PC-3 (cell line): ENCODE results near the gene PKP2. TPM values are rescaled to one million over a fixed set of nuclear protein-coding genes. Genes with fewer than 3 reads are reported as not detected.

Source experiments
- ATAC-seq: fragments of 200-7000 bp; cut with Tn5 transposase; 2 replicates; pipeline ENCODE4 v1.9.1; 2020; ENCODE audit warnings: mild to moderate bottlenecking, moderate library complexity
- BruUV-seq: library from RNA; stranded (reverse); fragments of 400-500 nt; replicated peaks from 2 replicates; lab custom pipeline; 2021; lab: Mats Ljungman, UMichigan
- CTCF ChIA-PET: fragments of 300-600 bp; sonication (Branson Sonifier 250); formaldehyde crosslinking; loops from one replicate; lab custom pipeline; 2022; ENCODE audit warnings: antibody characterized with exemption; lab: Charles Lee
- POLR2A ChIA-PET: fragments of 300-600 bp; sonication (Branson Sonifier 250); formaldehyde crosslinking; loops from one replicate; lab custom pipeline; 2022; ENCODE audit warnings: antibody characterized with exemption; ENCODE audit not compliant: unreplicated experiment; lab: Charles Lee
- DNase-seq: peaks from one replicate; pipeline ENCODE4 v3.0.0-alpha.2; 2015
- H2AFZ ChIP-seq: fragments of 300-600 bp; sonication (generic); 2 replicates; pipeline ENCODE4 v1.6.0; 2016; ENCODE audit warnings: antibody characterized with exemption, low read length
- H3F3A ChIP-seq: fragments of 300-600 bp; sonication (generic); one replicate; pipeline ENCODE4 v1.6.0; 2017; ENCODE audit warnings: antibody characterized with exemption, low read length, control low read depth, mild to moderate bottlenecking; ENCODE audit not compliant: unreplicated experiment
- H3K27ac ChIP-seq: fragments of 300-600 bp; sonication (generic); 2 replicates; pipeline ENCODE4 v1.5.1; 2016; ENCODE audit warnings: mild to moderate bottlenecking, low read length
- H3K27me3 ChIP-seq: fragments of 300-600 bp; sonication (generic); 2 replicates; pipeline ENCODE4 v1.6.1; 2016; ENCODE audit warnings: low read length, mixed read lengths
- H3K36me3 ChIP-seq: fragments of 300-600 bp; sonication (generic); 2 replicates; pipeline ENCODE4 v1.6.1; 2016; ENCODE audit warnings: low read depth, mixed run types, low read length, mixed read lengths
- H3K4me1 ChIP-seq: fragments of 300-600 bp; sonication (generic); 2 replicates; pipeline ENCODE4 v1.5.1; 2016; ENCODE audit warnings: low read length; ENCODE audit not compliant: insufficient read depth
- H3K4me2 ChIP-seq: fragments of 300-600 bp; sonication (generic); 2 replicates; pipeline ENCODE4 v1.6.0; 2016; ENCODE audit warnings: low read length
- H3K4me3 ChIP-seq: fragments of 300-600 bp; sonication (generic); 2 replicates; pipeline ENCODE4 v1.5.1; 2016; ENCODE audit warnings: mild to moderate bottlenecking, low read length, mixed read lengths
- H3K79me2 ChIP-seq: fragments of 300-600 bp; sonication (generic); 2 replicates; pipeline ENCODE4 v1.6.1; 2017; ENCODE audit warnings: low read length, mixed read lengths
- H3K9ac ChIP-seq: fragments of 300-600 bp; sonication (generic); 2 replicates; pipeline ENCODE4 v1.6.0; 2016; ENCODE audit warnings: mild to moderate bottlenecking, low read length
- H3K9me2 ChIP-seq: fragments of 300-600 bp; sonication (generic); replicated peaks from 2 replicates; pipeline ENCODE4 v1.6.1; 2016; ENCODE audit warnings: mixed run types, low read length, mixed read lengths
- H3K9me3 ChIP-seq: fragments of 300-600 bp; sonication (generic); 2 replicates; pipeline ENCODE4 v1.6.1; 2016; ENCODE audit warnings: low read length, mixed read lengths
- H4K20me1 ChIP-seq: fragments of 300-600 bp; sonication (generic); 2 replicates; pipeline ENCODE4 v1.6.1; 2016; ENCODE audit warnings: low read length, mixed read lengths
- CTCF ChIP-seq: fragments of 300-600 bp; sonication (generic); conservative IDR thresholded peaks from 2 replicates; pipeline ENCODE4 v1.5.1; 2017; ENCODE audit warnings: antibody characterized with exemption, low read depth, mild to moderate bottlenecking, low read length
- EZH2 ChIP-seq: fragments of 300-600 bp; sonication (generic); IDR thresholded peaks from one replicate; pipeline ENCODE4 v1.6.1; 2017; ENCODE audit warnings: antibody characterized with exemption, mild to moderate bottlenecking, low read length; ENCODE audit not compliant: unreplicated experiment
- EZH2phosphoT487 ChIP-seq: fragments of 300-600 bp; sonication (generic); IDR thresholded peaks from 2 replicates; pipeline ENCODE4 v1.6.1; 2018; ENCODE audit warnings: mild to moderate bottlenecking, antibody characterized with exemption, low read length, borderline replicate concordance
- intact Hi-C: fragments of 100-400 bp; cut with micrococcal nuclease; formaldehyde crosslinking; loops from 2 replicates; pipeline ENCODE4 v1.9.0; 2023
- total RNA-seq: library from RNA; depleted of rRNA; stranded (reverse); fragments of >200 nt; gene quantifications from 2 replicates; pipeline ENCODE4 v1.2.3, GENCODE V29; 2014

PKP2 gene
- total RNA-seq, 1 experiment from 2014 or later = 12.7 TPM

- ATAC-seq (no peak), DNase-seq (no peak)
- no peak overlapping the region for H3K4me2 ChIP-seq
- intact Hi-C loops = no loop called here
- no peaks in the 10 kb centered on the region for H3K4me1 ChIP-seq
- no peak overlapping the region for H3K4me3 ChIP-seq
- no peaks in the 10 kb centered on the region for H3F3A ChIP-seq
- no peak overlapping the region for H3K27ac ChIP-seq
- no peaks in the 10 kb centered on the region for H3K79me2 ChIP-seq
- H3K9me2 ChIP-seq = no peaks in the 10 kb centered on the region
- POLR2A ChIA-PET = no interaction called here
- BruUV-seq = no TSS peak
- no peak overlapping the region for H2AFZ ChIP-seq
- no peaks in the 10 kb centered on the region for H3K36me3 ChIP-seq
- no peak overlapping the region for H3K9ac ChIP-seq
- no peak for TF ChIP-seq CTCF
- no peak for TF ChIP-seq EZH2phosphoT487
- TF ChIP-seq EZH2 = no peak
- CTCF ChIA-PET = no interaction called here
- H4K20me1 ChIP-seq = no peaks in the 10 kb centered on the region
- H3K9me3 ChIP-seq = no peaks in the 10 kb centered on the region
- H3K27me3 ChIP-seq = no peaks in the 10 kb centered on the region
These were observed 25.9 kb downstream of the PKP2 start for GRCh38 chr12:32870716-32871115.

DNA sequence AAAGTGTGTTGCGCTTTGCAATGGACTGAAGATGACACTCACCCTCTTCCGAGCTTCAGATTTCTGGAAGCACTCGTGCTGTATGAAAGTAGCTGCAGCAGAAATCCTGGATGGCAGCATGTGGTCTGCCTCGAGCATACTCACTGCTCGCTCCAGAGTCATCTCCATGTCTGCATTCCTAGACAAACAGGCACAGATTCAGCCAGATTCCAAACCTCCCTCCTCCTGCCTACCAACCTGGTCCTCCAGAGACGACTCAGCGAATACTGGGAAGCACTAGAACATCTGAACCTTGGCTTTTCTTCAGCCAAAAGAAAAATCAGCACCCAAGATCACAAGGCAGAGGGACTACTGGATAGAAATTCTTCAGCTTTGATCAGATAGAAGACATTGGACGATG, 27.7 kb downstream of the PKP2 start:
- intact Hi-C loops = no loop called here

More for the DNA sequence above, 27.7 kb downstream of the PKP2 start:
- no peaks in the 10 kb centered on the region for H4K20me1 ChIP-seq
- H3K9ac ChIP-seq = no peak overlapping the region
- no peak overlapping the region for H2AFZ ChIP-seq
- no peak overlapping the region for H3K27ac ChIP-seq
- no peaks in the 10 kb centered on the region for H3F3A ChIP-seq
- TF ChIP-seq EZH2 (no peak), CTCF (no peak), EZH2phosphoT487 (no peak)
- H3K4me2 ChIP-seq = no peak overlapping the region
- H3K79me2 ChIP-seq = no peaks in the 10 kb centered on the region
- no peaks in the 10 kb centered on the region for H3K36me3 ChIP-seq
- ChIA-PET CTCF (no interaction called here), POLR2A (interaction anchor here (0.6 kb wide), 1 partner anchor 50 kb away, joined by 3 read pairs; no protein-coding TSS in a partner anchor)
- BruUV-seq = no TSS peak
- DNase-seq = no peak
- no peaks in the 10 kb centered on the region for H3K9me2 ChIP-seq
- peaks cover 13% of the 10 kb centered on the region; the same call in 1 of the 2 replicates for H3K4me1 ChIP-seq
- no peaks in the 10 kb centered on the region for H3K9me3 ChIP-seq
- ATAC-seq = no peak
- H3K4me3 ChIP-seq = no peak overlapping the region
- H3K27me3 ChIP-seq = no peaks in the 10 kb centered on the region
